HEK293T (cell line): ENCODE data around the gene RPL35.
"Not testable (repeated sequence)": the region's sequence is repeated elsewhere in the genome, so short reads cannot be mapped to it uniquely, and the experiment has no call there.

ENCODE experiments used
- ELF4 ChIP-seq: fragments of 450-650 bp; IDR thresholded peaks from 2 replicates; pipeline ENCODE4 v1.6.1; 2017; ENCODE audit warnings: antibody characterized with exemption
- FOXA1 ChIP-seq: fragments of 450-650 bp; IDR thresholded peaks from 2 replicates; pipeline ENCODE4 v1.6.1; 2016; ENCODE audit warnings: mild to moderate bottlenecking
- FOXK2 ChIP-seq: fragments of 450-650 bp; IDR thresholded peaks from 2 replicates; pipeline ENCODE4 v1.6.1; 2016; ENCODE audit warnings: mild to moderate bottlenecking
- FOXM1 ChIP-seq: fragments of 450-650 bp; IDR thresholded peaks from 2 replicates; pipeline ENCODE4 v1.6.1; 2017; ENCODE audit warnings: mild to moderate bottlenecking, borderline replicate concordance
- HDGF ChIP-seq: fragments of 450-650 bp; IDR thresholded peaks from 2 replicates; pipeline ENCODE4 v1.6.1; 2017; ENCODE audit warnings: antibody characterized with exemption, borderline replicate concordance
- NFRKB ChIP-seq: fragments of 450-650 bp; IDR thresholded peaks from 2 replicates; pipeline ENCODE4 v1.6.1; 2016; ENCODE audit warnings: mild to moderate bottlenecking, moderate library complexity
- PKNOX1 ChIP-seq: fragments of 450-650 bp; IDR thresholded peaks from 2 replicates; pipeline ENCODE4 v1.6.1; 2016
- SP1 ChIP-seq: fragments of 450-650 bp; IDR thresholded peaks from 2 replicates; pipeline ENCODE4 v1.6.1; 2017
- TARDBP ChIP-seq: fragments of 450-650 bp; IDR thresholded peaks from 2 replicates; pipeline ENCODE4 v1.6.1; 2016

- not testable (repeated sequence) for TF ChIP-seq FOXK2, SP1, HDGF, TARDBP, FOXM1, ELF4, FOXA1, NFRKB, PKNOX1
Observed at GRCh38 chr9:124838132-124838531, 23.6 kb downstream of the RPL35 start.
